Memory B cell (primary cell): Measurements from ENCODE around the gene MTHFS.
A peak's percentile ranks its signal among the peaks of the same experiment; 100 is the strongest.
"Not testable (repeated sequence)": the region's sequence is repeated elsewhere in the genome, so short reads cannot be mapped to it uniquely, and the experiment has no call there.

ENCODE experiments used
- ATAC-seq: fragments of 150-1000 bp; cut with Tn5 transposase; 2 replicates; pipeline ENCODE4 v1.10.0; 2021; ENCODE audit warnings: low read depth, mild to moderate bottlenecking, moderate library complexity
- DNase-seq, 2 donors: peaks; one replicate each; pipeline ENCODE4 v3.0.0; 2022; ENCODE audit warnings: low spot score in 2 of 2
- H3K27ac Mint-ChIP-seq: one replicate; pipeline ENCODE4 v1.8.0; 2022; ENCODE audit warnings: mild to moderate bottlenecking, moderate library complexity, mixed read lengths
- H3K27me3 Mint-ChIP-seq: one replicate; pipeline ENCODE4 v1.8.0; 2022; ENCODE audit warnings: mixed read lengths
- H3K36me3 Mint-ChIP-seq: one replicate; pipeline ENCODE4 v1.8.0; 2022; ENCODE audit warnings: mild to moderate bottlenecking, mixed read lengths
- H3K4me1 Mint-ChIP-seq: one replicate; pipeline ENCODE4 v1.8.0; 2022; ENCODE audit warnings: mixed read lengths
- H3K4me3 Mint-ChIP-seq: one replicate; pipeline ENCODE4 v1.8.0; 2022; ENCODE audit warnings: mild to moderate bottlenecking, moderate library complexity, mixed read lengths
- H3K9me3 Mint-ChIP-seq: one replicate; pipeline ENCODE4 v1.8.0; 2022; ENCODE audit warnings: mixed read lengths

MTHFS gene

GRCh38 chr15:79900818-79901378 is 4.1 kb upstream of the MTHFS start:
- ATAC-seq, H3K27me3 Mint-ChIP-seq, DNase-seq, H3K9me3 Mint-ChIP-seq, H3K4me3 Mint-ChIP-seq, H3K36me3 Mint-ChIP-seq: not testable (repeated sequence)
- Mint-ChIP-seq H3K4me1 (peaks cover 22% of the 10 kb centered on the region), H3K27ac (peak overlapping the region; percentile 62)

GRCh38 chr15:79900087-79900486 is 3.3 kb upstream of the MTHFS start:
- H3K27ac Mint-ChIP-seq: peak overlapping the region; percentile 84
- DNase-seq: peak in 1 of 2 donors; percentile 14
- no peaks in the 10 kb centered on the region for H3K9me3 Mint-ChIP-seq
- peaks cover 28% of the 10 kb centered on the region for H3K4me1 Mint-ChIP-seq
- peaks cover 4% of the 10 kb centered on the region for H3K36me3 Mint-ChIP-seq
- peak overlapping the region; percentile 45 for H3K4me3 Mint-ChIP-seq
- no peaks in the 10 kb centered on the region for H3K27me3 Mint-ChIP-seq
- peak; percentile 32 for ATAC-seq

- not testable (repeated sequence) for H3K36me3 Mint-ChIP-seq, DNase-seq, ATAC-seq, H3K4me3 Mint-ChIP-seq, H3K27me3 Mint-ChIP-seq, H3K9me3 Mint-ChIP-seq
- H3K27ac Mint-ChIP-seq: peak overlapping the region; percentile 97
- H3K4me1 Mint-ChIP-seq: peaks cover 31% of the 10 kb centered on the region
Observed at GRCh38 chr15:79898786-79899185, 2.0 kb upstream of the MTHFS start.

GRCh38 chr15:79898369-79898768 is 1.6 kb upstream of the MTHFS start:
- no peak for ATAC-seq
- Mint-ChIP-seq H3K4me3 (no peak overlapping the region), H3K4me1 (peaks cover 31% of the 10 kb centered on the region), H3K27me3 (no peaks in the 10 kb centered on the region), H3K9me3 (no peaks in the 10 kb centered on the region), H3K27ac (peak overlapping the region; percentile 97), H3K36me3 (peaks cover 10% of the 10 kb centered on the region)
- no peak for DNase-seq

GRCh38 chr15:79897701-79898113 is 893 bp upstream of the MTHFS start:
- peaks cover 10% of the 10 kb centered on the region for H3K36me3 Mint-ChIP-seq
- peak overlapping the region; percentile 97 for H3K27ac Mint-ChIP-seq
- no peak for DNase-seq
- H3K9me3 Mint-ChIP-seq: no peaks in the 10 kb centered on the region
- no peaks in the 10 kb centered on the region for H3K27me3 Mint-ChIP-seq
- peak overlapping the region; percentile 95 for H3K4me3 Mint-ChIP-seq
- peaks cover 31% of the 10 kb centered on the region for H3K4me1 Mint-ChIP-seq
- no peak for ATAC-seq

GRCh38 chr15:79897380-79897678 is 515 bp upstream of the MTHFS start:
- ATAC-seq: no peak
- peaks cover 31% of the 10 kb centered on the region for H3K4me1 Mint-ChIP-seq
- H3K4me3 Mint-ChIP-seq: peak overlapping the region; percentile 95

GRCh38 chr15:79896131-79896633 is 632 bp downstream of the MTHFS start:
- Mint-ChIP-seq H3K36me3 (peaks cover 10% of the 10 kb centered on the region), H3K27me3 (no peaks in the 10 kb centered on the region), H3K4me1 (peaks cover 27% of the 10 kb centered on the region), H3K4me3 (peak overlapping the region; percentile 96), H3K27ac (peak overlapping the region; percentile 97), H3K9me3 (no peaks in the 10 kb centered on the region)
- ATAC-seq (peak; percentile 30), DNase-seq (no peak)

More at GRCh38 chr15:79897380-79897678, 515 bp upstream of the MTHFS start:
- DNase-seq: no peak
- no peaks in the 10 kb centered on the region for H3K9me3 Mint-ChIP-seq
- no peaks in the 10 kb centered on the region for H3K27me3 Mint-ChIP-seq
- peaks cover 11% of the 10 kb centered on the region for H3K36me3 Mint-ChIP-seq
- peak overlapping the region; percentile 97 for H3K27ac Mint-ChIP-seq

- DNase-seq: no peak
- H3K27ac Mint-ChIP-seq: no peak overlapping the region
- no peaks in the 10 kb centered on the region for H3K9me3 Mint-ChIP-seq
- H3K36me3 Mint-ChIP-seq: peaks cover 49% of the 10 kb centered on the region
- no peaks in the 10 kb centered on the region for H3K27me3 Mint-ChIP-seq
- no peak overlapping the region for H3K4me3 Mint-ChIP-seq
- ATAC-seq: no peak
- H3K4me1 Mint-ChIP-seq: peaks cover 11% of the 10 kb centered on the region
Observed at GRCh38 chr15:79887054-79887930, 9.5 kb downstream of the MTHFS start.

- no peaks in the 10 kb centered on the region for H3K27me3 Mint-ChIP-seq
- H3K4me3 Mint-ChIP-seq: no peak overlapping the region
- H3K36me3 Mint-ChIP-seq: peaks cover 51% of the 10 kb centered on the region
- ATAC-seq: no peak
- peaks cover 11% of the 10 kb centered on the region for H3K4me1 Mint-ChIP-seq
- DNase-seq: no peak
- H3K9me3 Mint-ChIP-seq: no peaks in the 10 kb centered on the region
- H3K27ac Mint-ChIP-seq: no peak overlapping the region
Observed at GRCh38 chr15:79886124-79886523, 10.7 kb downstream of the MTHFS start.

- ATAC-seq (no peak), DNase-seq (no peak)
- H3K36me3 Mint-ChIP-seq: peaks cover 59% of the 10 kb centered on the region
- no peaks in the 10 kb centered on the region for H3K27me3 Mint-ChIP-seq
- no peak overlapping the region for H3K27ac Mint-ChIP-seq
- H3K9me3 Mint-ChIP-seq: peaks cover 2% of the 10 kb centered on the region
- peaks cover 5% of the 10 kb centered on the region for H3K4me1 Mint-ChIP-seq
- H3K4me3 Mint-ChIP-seq: no peak overlapping the region
Observed at GRCh38 chr15:79884204-79884596, 12.6 kb downstream of the MTHFS start.

- peaks cover 2% of the 10 kb centered on the region for H3K9me3 Mint-ChIP-seq
- H3K36me3 Mint-ChIP-seq: peaks cover 61% of the 10 kb centered on the region
- DNase-seq (no peak), ATAC-seq (no peak)
- peaks cover 5% of the 10 kb centered on the region for H3K4me1 Mint-ChIP-seq
- no peak overlapping the region for H3K27ac Mint-ChIP-seq
- no peak overlapping the region for H3K4me3 Mint-ChIP-seq
- H3K27me3 Mint-ChIP-seq: no peaks in the 10 kb centered on the region
Observed at GRCh38 chr15:79883579-79884203, 13.1 kb downstream of the MTHFS start.

- DNase-seq (no peak), ATAC-seq (no peak)
- no peak overlapping the region for H3K27ac Mint-ChIP-seq
- no peaks in the 10 kb centered on the region for H3K27me3 Mint-ChIP-seq
- peaks cover 2% of the 10 kb centered on the region for H3K4me1 Mint-ChIP-seq
- H3K4me3 Mint-ChIP-seq: no peak overlapping the region
- peaks cover 67% of the 10 kb centered on the region for H3K36me3 Mint-ChIP-seq
- H3K9me3 Mint-ChIP-seq: peaks cover 6% of the 10 kb centered on the region
Observed at GRCh38 chr15:79881668-79882067, 15.1 kb downstream of the MTHFS start.

- H3K4me1 Mint-ChIP-seq: peaks cover 2% of the 10 kb centered on the region
- no peak overlapping the region for H3K4me3 Mint-ChIP-seq
Observed at GRCh38 chr15:79881254-79881653, 15.6 kb downstream of the MTHFS start.

GRCh38 chr15:79878078-79878705 is 18.6 kb downstream of the MTHFS start:
- Mint-ChIP-seq H3K4me3 (no peak overlapping the region), H3K27me3 (no peaks in the 10 kb centered on the region), H3K9me3 (peaks cover 15% of the 10 kb centered on the region), H3K4me1 (no peaks in the 10 kb centered on the region), H3K36me3 (peaks cover 66% of the 10 kb centered on the region), H3K27ac (no peak overlapping the region)
- ATAC-seq (no peak), DNase-seq (no peak)

More at GRCh38 chr15:79881254-79881653, 15.6 kb downstream of the MTHFS start:
- ATAC-seq (no peak), DNase-seq (no peak)
- H3K9me3 Mint-ChIP-seq: peaks cover 6% of the 10 kb centered on the region
- no peak overlapping the region for H3K27ac Mint-ChIP-seq
- peaks cover 69% of the 10 kb centered on the region for H3K36me3 Mint-ChIP-seq
- H3K27me3 Mint-ChIP-seq: no peaks in the 10 kb centered on the region
